Activated B cell treated with CpG ODN at 0.5 μM for 24 hours (primary cell): ENCODE data around the gene KIF24. TPM values are rescaled to one million over a fixed set of nuclear protein-coding genes. Genes with fewer than 3 reads are reported as not detected.

ENCODE experiments used
- ATAC-seq: fragments of 200-7000 bp; cut with Tn5 transposase; one replicate; pipeline ENCODE4 v1.10.0; 2021; ENCODE audit warnings: low read depth, mild to moderate bottlenecking, moderate library complexity
- CTCF ChIA-PET: fragments of 350-600 bp; sonication (Branson Sonifier 250); formaldehyde crosslinking; loops from one replicate; lab custom pipeline; 2021; ENCODE audit warnings: antibody characterized with exemption; lab: Charles Lee
- POLR2A ChIA-PET: fragments of 350-600 bp; sonication (Branson Sonifier 250); formaldehyde crosslinking; loops from one replicate; lab custom pipeline; 2021; ENCODE audit warnings: antibody characterized with exemption; lab: Charles Lee
- DNase-seq: peaks from one replicate; pipeline ENCODE4 v3.0.0; 2022
- H3K27ac Mint-ChIP-seq: one replicate; pipeline ENCODE4 v1.8.0; 2020; ENCODE audit warnings: mixed read lengths
- H3K27me3 Mint-ChIP-seq: one replicate; pipeline ENCODE4 v1.8.0; 2021; ENCODE audit warnings: mixed read lengths
- H3K36me3 Mint-ChIP-seq: one replicate; pipeline ENCODE4 v1.8.0; 2021; ENCODE audit warnings: low read depth, mixed read lengths
- H3K4me1 Mint-ChIP-seq: one replicate; pipeline ENCODE4 v1.8.0; 2021; ENCODE audit warnings: mixed read lengths
- H3K4me3 Mint-ChIP-seq: one replicate; pipeline ENCODE4 v1.8.0; 2020; ENCODE audit warnings: mild to moderate bottlenecking, mixed read lengths
- H3K9me3 Mint-ChIP-seq: one replicate; pipeline ENCODE4 v1.8.0; 2020; ENCODE audit warnings: mixed read lengths
- CTCF ChIP-seq: fragments of 200-600 bp; IDR thresholded peaks from one replicate; pipeline ENCODE4 v1.8.0; 2022; ENCODE audit warnings: antibody characterized with exemption, mild to moderate bottlenecking
- intact Hi-C: fragments of 100-400 bp; cut with micrococcal nuclease; formaldehyde crosslinking; loops from one replicate; pipeline ENCODE4 v1.15.1; 2024
- total RNA-seq: library from RNA; stranded (reverse); gene quantifications from 2 replicates; pipeline ENCODE4 v1.2.3, GENCODE V29; 2022

The KIF24 gene
- total RNA-seq, 1 donor from 2014 or later, result 0.71 TPM

- no peak for ATAC-seq
- CTCF ChIA-PET, result no interaction called here
- POLR2A ChIA-PET, result no interaction called here
These were observed 525 bp downstream of the KIF24 start for GRCh38 chr9:34328500-34328986.

DNA sequence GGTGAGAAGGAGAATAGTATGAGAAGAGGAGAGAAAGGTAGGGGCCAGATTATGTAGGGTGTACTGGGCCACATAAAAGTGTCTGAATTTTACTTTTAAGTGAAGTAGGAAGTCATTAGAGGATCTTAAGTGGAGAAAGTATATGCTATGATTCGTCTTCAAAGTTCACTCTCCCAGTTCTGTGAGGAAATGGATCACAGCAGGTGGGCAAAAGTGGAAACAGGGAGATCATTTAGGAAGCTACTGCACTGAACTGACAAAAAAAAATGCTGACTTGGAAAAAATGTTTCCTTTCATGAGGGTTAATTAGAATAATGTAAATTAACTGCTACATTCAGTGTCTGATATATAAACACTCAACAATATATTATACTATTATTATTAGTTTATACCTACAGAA, 2.4 kb downstream of the KIF24 start:
- ATAC-seq, result no peak

More at GRCh38 chr9:34328500-34328986, 525 bp downstream of the KIF24 start:
- intact Hi-C loops, result loop anchor here (2.0 to 10.0 kb wide), 6 partner anchors 150 to 1304 kb away; partner anchors contain the start of genes DCAF12, DCTN3, DNAJA1 and NFX1
- no peaks in the 10 kb centered on the region for H3K27me3 Mint-ChIP-seq
- peaks cover 38% of the 10 kb centered on the region for H3K4me1 Mint-ChIP-seq
- TF ChIP-seq CTCF, result no peak
- peak overlapping the region; percentile 92 for H3K4me3 Mint-ChIP-seq
- no peaks in the 10 kb centered on the region for H3K9me3 Mint-ChIP-seq
- H3K36me3 Mint-ChIP-seq, result peaks cover 10% of the 10 kb centered on the region
- peak overlapping the region; percentile 96 for H3K27ac Mint-ChIP-seq
- DNase-seq, result no peak

DNA sequence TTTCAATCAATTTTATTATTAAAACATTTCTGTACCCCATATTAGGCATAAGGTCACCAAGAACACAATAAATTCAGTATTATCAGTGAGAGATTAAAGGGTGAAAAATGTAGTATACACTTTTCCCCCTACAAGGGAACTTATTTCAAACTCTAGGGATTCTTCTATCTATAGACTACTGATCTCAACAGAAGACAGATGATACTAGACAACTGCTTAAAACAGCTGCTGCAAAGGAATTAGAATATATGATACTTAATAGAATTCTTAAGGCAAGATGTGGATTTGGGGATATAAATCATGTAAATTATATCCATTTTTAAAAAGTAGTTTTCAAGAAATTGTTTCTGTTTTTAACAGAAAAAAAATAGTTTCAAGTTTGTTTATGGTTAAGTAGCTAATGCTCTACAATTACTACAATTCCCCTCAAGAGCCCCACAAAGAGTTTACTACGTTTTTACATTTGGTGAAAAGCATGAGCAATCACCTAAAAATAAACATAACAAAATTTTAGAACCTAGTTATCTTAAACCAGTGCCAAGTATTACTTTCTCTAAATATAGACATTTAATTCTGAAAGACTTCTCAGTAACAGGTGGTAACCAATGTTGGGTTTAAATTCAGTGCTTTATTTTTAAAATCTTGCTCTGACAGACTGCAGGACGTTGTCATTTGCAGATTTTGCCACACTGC, 6.0 kb downstream of the KIF24 start:
- peaks cover under 1% of the 10 kb centered on the region for H3K4me1 Mint-ChIP-seq
- CTCF ChIA-PET, result no interaction called here

More for the DNA sequence above, 2.4 kb downstream of the KIF24 start:
- no peaks in the 10 kb centered on the region for H3K9me3 Mint-ChIP-seq
- intact Hi-C loops, result loop anchor here (5.0 to 10.0 kb wide), 4 partner anchors 199 to 1302 kb away; partner anchors contain the start of genes DCAF12, DCTN3, DNAJA1 and SIGMAR1
- no peak for TF ChIP-seq CTCF
- no peaks in the 10 kb centered on the region for H3K27me3 Mint-ChIP-seq
- ChIA-PET POLR2A (no interaction called here), CTCF (no interaction called here)
- H3K27ac Mint-ChIP-seq, result no peak overlapping the region
- DNase-seq, result no peak
- H3K36me3 Mint-ChIP-seq, result peaks cover 10% of the 10 kb centered on the region
- peaks cover 31% of the 10 kb centered on the region for H3K4me1 Mint-ChIP-seq
- no peak overlapping the region for H3K4me3 Mint-ChIP-seq

GRCh38 chr9:34321451-34321850, 7.6 kb downstream of the KIF24 start:
- intact Hi-C loops, result loop anchor here (10.0 kb wide), 1 partner anchor 1297 kb away; the partner anchor contains the start of gene DNAJA1
- no peaks in the 10 kb centered on the region for H3K27me3 Mint-ChIP-seq
- no peak for TF ChIP-seq CTCF
- ATAC-seq (no peak), DNase-seq (no peak)
- no peak overlapping the region for H3K27ac Mint-ChIP-seq
- no peaks in the 10 kb centered on the region for H3K36me3 Mint-ChIP-seq
- no peaks in the 10 kb centered on the region for H3K4me1 Mint-ChIP-seq
- ChIA-PET CTCF (no interaction called here), POLR2A (no interaction called here)
- H3K9me3 Mint-ChIP-seq, result no peaks in the 10 kb centered on the region
- H3K4me3 Mint-ChIP-seq, result no peak overlapping the region

More for the DNA sequence above, 6.0 kb downstream of the KIF24 start:
- no peak for TF ChIP-seq CTCF
- H3K36me3 Mint-ChIP-seq, result no peaks in the 10 kb centered on the region
- H3K4me3 Mint-ChIP-seq, result no peak overlapping the region
- H3K9me3 Mint-ChIP-seq, result no peaks in the 10 kb centered on the region
- DNase-seq (no peak), ATAC-seq (no peak)
- H3K27ac Mint-ChIP-seq, result no peak overlapping the region
- intact Hi-C loops, result loop anchor here (10.0 kb wide), 1 partner anchor 1298 kb away; the partner anchor contains the start of gene DNAJA1
- POLR2A ChIA-PET, result no interaction called here
- no peaks in the 10 kb centered on the region for H3K27me3 Mint-ChIP-seq

- POLR2A ChIA-PET, result no interaction called here
- no peak overlapping the region for H3K4me3 Mint-ChIP-seq
- DNase-seq (no peak), ATAC-seq (no peak)
- no peak overlapping the region for H3K27ac Mint-ChIP-seq
- CTCF ChIA-PET, result no interaction called here
- H3K36me3 Mint-ChIP-seq, result no peaks in the 10 kb centered on the region
- H3K27me3 Mint-ChIP-seq, result no peaks in the 10 kb centered on the region
- intact Hi-C loops, result no loop called here
- H3K4me1 Mint-ChIP-seq, result no peaks in the 10 kb centered on the region
- no peaks in the 10 kb centered on the region for H3K9me3 Mint-ChIP-seq
- TF ChIP-seq CTCF, result no peak
These were observed 10.8 kb downstream of the KIF24 start for GRCh38 chr9:34318163-34318790.
